ENCODE data around the gene KIF26A.
"Not testable (repeated sequence)": the region's sequence is repeated elsewhere in the genome, so short reads cannot be mapped to it uniquely, and the experiment has no call there.

Gene KIF26A

GRCh38 chr14:104205781-104206180 lies 67.4 kb downstream of the KIF26A start:
- no peak overlapping the region for H3K9ac ChIP-seq (ENCODE audit: low read length)
- TF ChIP-seq CTCF (IDR thresholded peaks at IDR 0.05; ENCODE audit: low read length) (no peak), EZH2 (IDR thresholded peaks at IDR 0.05; ENCODE audit: borderline replicate concordance, low read length) (no peak)
- H2AFZ ChIP-seq (ENCODE audit: low read length): no peak overlapping the region
- H3K4me2 ChIP-seq (ENCODE audit: low read length): no peak overlapping the region
- no peaks in the 10 kb centered on the region for H3K79me2 ChIP-seq (ENCODE audit: insufficient read depth, low read length)
- H3K4me1 ChIP-seq (ENCODE audit: insufficient read depth, low read length, severe bottlenecking): no peaks in the 10 kb centered on the region
- 0 out of 2 replicates have a peak, but pooled peaks cover 4% of the 10 kb centered on the region for H3K27me3 ChIP-seq (ENCODE audit: insufficient read depth, low read length)
- no peak overlapping the region for H3K4me3 ChIP-seq (ENCODE audit: low read depth, low read length, poor library complexity, severe bottlenecking)
- no peaks in the 10 kb centered on the region for H3F3A ChIP-seq (ENCODE audit: insufficient read depth, low read length)
- no peak overlapping the region for H3K27ac ChIP-seq (ENCODE audit: low read depth, low read length, poor library complexity, severe bottlenecking)
- H3K9me3 ChIP-seq (ENCODE audit: low read length): no peaks in the 10 kb centered on the region
- no peaks in the 10 kb centered on the region for H4K20me1 ChIP-seq (ENCODE audit: insufficient read depth, low read length)
- no peaks in the 10 kb centered on the region for H3K9me2 ChIP-seq (ENCODE audit: low read depth, low read length)
- H3K36me3 ChIP-seq (ENCODE audit: insufficient read depth, low read length): no peaks in the 10 kb centered on the region

GRCh38 chr14:104206281-104206904 lies 68.0 kb downstream of the KIF26A start:
- H3K4me2 ChIP-seq (ENCODE audit: low read length): no peak overlapping the region
- H3K9ac ChIP-seq (ENCODE audit: low read length): no peak overlapping the region
- H2AFZ ChIP-seq (ENCODE audit: low read length): no peak overlapping the region
- no peaks in the 10 kb centered on the region for H3K9me2 ChIP-seq (ENCODE audit: low read depth, low read length)
- TF ChIP-seq EZH2 (IDR thresholded peaks at IDR 0.05; ENCODE audit: borderline replicate concordance, low read length): no peak
- no peak for TF ChIP-seq CTCF (IDR thresholded peaks at IDR 0.05; ENCODE audit: low read length)
- no peak overlapping the region for H3K27ac ChIP-seq (ENCODE audit: low read depth, low read length, poor library complexity, severe bottlenecking)
- no peaks in the 10 kb centered on the region for H3K4me1 ChIP-seq (ENCODE audit: insufficient read depth, low read length, severe bottlenecking)
- H3K27me3 ChIP-seq (ENCODE audit: insufficient read depth, low read length): 0 out of 2 replicates have a peak, but pooled peaks cover 4% of the 10 kb centered on the region
- no peaks in the 10 kb centered on the region for H3F3A ChIP-seq (ENCODE audit: insufficient read depth, low read length)
- H3K4me3 ChIP-seq (ENCODE audit: low read depth, low read length, poor library complexity, severe bottlenecking): no peak overlapping the region
- no peaks in the 10 kb centered on the region for H3K9me3 ChIP-seq (ENCODE audit: low read length)
- H3K79me2 ChIP-seq (ENCODE audit: insufficient read depth, low read length): no peaks in the 10 kb centered on the region
- no peaks in the 10 kb centered on the region for H4K20me1 ChIP-seq (ENCODE audit: insufficient read depth, low read length)
- no peaks in the 10 kb centered on the region for H3K36me3 ChIP-seq (ENCODE audit: insufficient read depth, low read length)

GRCh38 chr14:104207142-104208014 lies 69.0 kb downstream of the KIF26A start:
- H3K9ac ChIP-seq (ENCODE audit: low read length): no peak overlapping the region
- H3K36me3 ChIP-seq (ENCODE audit: insufficient read depth, low read length): no peaks in the 10 kb centered on the region
- H3K27ac ChIP-seq (ENCODE audit: low read depth, low read length, poor library complexity, severe bottlenecking): no peak overlapping the region
- no peaks in the 10 kb centered on the region for H4K20me1 ChIP-seq (ENCODE audit: insufficient read depth, low read length)
- no peaks in the 10 kb centered on the region for H3F3A ChIP-seq (ENCODE audit: insufficient read depth, low read length)
- H3K9me3 ChIP-seq (ENCODE audit: low read length): no peaks in the 10 kb centered on the region
- H3K79me2 ChIP-seq (ENCODE audit: insufficient read depth, low read length): no peaks in the 10 kb centered on the region
- no peaks in the 10 kb centered on the region for H3K9me2 ChIP-seq (ENCODE audit: low read depth, low read length)
- no peak overlapping the region for H3K4me2 ChIP-seq (ENCODE audit: low read length)
- no peak overlapping the region for H3K4me3 ChIP-seq (ENCODE audit: low read depth, low read length, poor library complexity, severe bottlenecking)
- no peak overlapping the region for H2AFZ ChIP-seq (ENCODE audit: low read length)
- 0 out of 2 replicates have a peak, but pooled peaks cover 4% of the 10 kb centered on the region for H3K27me3 ChIP-seq (ENCODE audit: insufficient read depth, low read length)
- TF ChIP-seq EZH2 (IDR thresholded peaks at IDR 0.05; ENCODE audit: borderline replicate concordance, low read length) (no peak), CTCF (IDR thresholded peaks at IDR 0.05; ENCODE audit: low read length) (no peak)
- no peaks in the 10 kb centered on the region for H3K4me1 ChIP-seq (ENCODE audit: insufficient read depth, low read length, severe bottlenecking)

- H4K20me1 ChIP-seq (ENCODE audit: insufficient read depth, low read length); H3K9me3 ChIP-seq (ENCODE audit: low read length); H3K4me3 ChIP-seq (ENCODE audit: low read depth, low read length, poor library complexity, severe bottlenecking); H3K79me2 ChIP-seq (ENCODE audit: insufficient read depth, low read length); H3K9me2 ChIP-seq (ENCODE audit: low read depth, low read length); H3K4me1 ChIP-seq (ENCODE audit: insufficient read depth, low read length, severe bottlenecking); H3K36me3 ChIP-seq (ENCODE audit: insufficient read depth, low read length); H3K9ac ChIP-seq (ENCODE audit: low read length); H3K27ac ChIP-seq (ENCODE audit: low read depth, low read length, poor library complexity, severe bottlenecking); H3K4me2 ChIP-seq (ENCODE audit: low read length); H2AFZ ChIP-seq (ENCODE audit: low read length); H3F3A ChIP-seq (ENCODE audit: insufficient read depth, low read length); H3K27me3 ChIP-seq (ENCODE audit: insufficient read depth, low read length): not testable (repeated sequence)
These were observed 69.6 kb downstream of the KIF26A start for GRCh38 chr14:104208015-104208295.

GRCh38 chr14:104208331-104208730 lies 69.9 kb downstream of the KIF26A start:
- not testable (repeated sequence) for H3K27me3 ChIP-seq (ENCODE audit: insufficient read depth, low read length); H3F3A ChIP-seq (ENCODE audit: insufficient read depth, low read length); H3K4me1 ChIP-seq (ENCODE audit: insufficient read depth, low read length, severe bottlenecking); H3K4me2 ChIP-seq (ENCODE audit: low read length); H2AFZ ChIP-seq (ENCODE audit: low read length); H3K27ac ChIP-seq (ENCODE audit: low read depth, low read length, poor library complexity, severe bottlenecking); H3K9me3 ChIP-seq (ENCODE audit: low read length); H3K79me2 ChIP-seq (ENCODE audit: insufficient read depth, low read length); H3K9ac ChIP-seq (ENCODE audit: low read length); H3K9me2 ChIP-seq (ENCODE audit: low read depth, low read length); H3K36me3 ChIP-seq (ENCODE audit: insufficient read depth, low read length); H4K20me1 ChIP-seq (ENCODE audit: insufficient read depth, low read length); H3K4me3 ChIP-seq (ENCODE audit: low read depth, low read length, poor library complexity, severe bottlenecking)

Data from OCI-LY1 (cell line).